K562 (cell line): ENCODE data around the gene FGF12. TPM values are rescaled to one million over a fixed set of nuclear protein-coding genes. Genes with fewer than 3 reads are reported as not detected.

Experiments used
- ATAC-seq: fragments of 200-7000 bp; cut with Tn5 transposase; 3 replicates; pipeline ENCODE4 v1.9.1; 2020; ENCODE audit warnings: moderate library complexity
- BruUV-seq: library from RNA; stranded (reverse); fragments of 400-500 nt; replicated peaks from 2 replicates; lab custom pipeline; 2021; lab: Mats Ljungman, UMichigan
- CTCF ChIA-PET: fragments of 300-600 bp; formaldehyde crosslinking; extraction: SDS; loops from one replicate; lab custom pipeline; 2021; ENCODE audit warnings: low intra/inter-chr PET ratio; lab: Yijun Ruan, JAX
- POLR2A ChIA-PET: fragments of 300-600, 350-650 bp; sonication (Branson Sonifier 250); formaldehyde crosslinking; extraction: SDS; loops from one replicate; lab custom pipeline; 2021; ENCODE audit warnings: antibody characterized with exemption, inconsistent platforms; lab: Yijun Ruan, JAX
- DNase-seq, 4 experiments: peaks; one replicate each; pipeline versions ENCODE4 v3.0.0 to v3.0.0-alpha.2; 2011 to 2018; ENCODE audit warnings: low spot score in 3 of 4, mixed read lengths in 3 of 4; ENCODE audit errors: extremely low read depth in 1 of 4
- FAIRE-seq: peaks from 2 replicates; lab custom pipeline; 2011; peaks lifted over from hg19 to GRCh38; lab: Jason Lieb, UNC
- H2AFZ ChIP-seq: 2 replicates; pipeline ENCODE4 v1.6.0; 2011; ENCODE audit warnings: low read depth, low read length, control low read depth, inconsistent platforms
- H3K27ac ChIP-seq: fragments of 200-600 bp; 3 replicates; pipeline ENCODE4 v1.8.0; 2011; ENCODE audit warnings: low read depth, mild to moderate bottlenecking, control low read depth, inconsistent platforms, low read length, moderate library complexity, mixed read lengths; ENCODE audit errors: extremely low read depth
- H3K27me3 ChIP-seq, 2 experiments: fragments of 300-600 bp in 1 of 2; 2 replicates in 1 of 2; 3 replicates in 1 of 2; pipeline versions ENCODE4 v1.6.0 to v1.8.0; 2011; ENCODE audit warnings: inconsistent platforms in 2 of 2, low read length in 2 of 2, mild to moderate bottlenecking in 1 of 2, mixed read lengths in 1 of 2, moderate library complexity in 1 of 2; ENCODE audit not compliant: control insufficient read depth in 2 of 2, insufficient read depth in 2 of 2
- H3K36me3 ChIP-seq: fragments of 300-600 bp; 3 replicates; pipeline ENCODE4 v1.8.0; 2011; ENCODE audit warnings: mild to moderate bottlenecking, low read length, inconsistent platforms; ENCODE audit not compliant: control insufficient read depth, insufficient read depth
- H3K4me1 ChIP-seq, 2 experiments: fragments of 200-600 bp in 1 of 2; replicated peaks in 1 of 2; 2 replicates in 1 of 2; 3 replicates in 1 of 2; pipeline versions ENCODE4 v1.5.1 to v1.8.0; 2011; ENCODE audit warnings: inconsistent platforms in 2 of 2, low read length in 2 of 2, mild to moderate bottlenecking in 1 of 2, mixed read lengths in 1 of 2, moderate library complexity in 1 of 2; ENCODE audit not compliant: control insufficient read depth in 2 of 2, insufficient read depth in 2 of 2
- H3K4me2 ChIP-seq: 2 replicates; pipeline ENCODE4 v1.6.1; 2011; ENCODE audit warnings: low read length, control low read depth, inconsistent platforms, mixed read lengths; ENCODE audit not compliant: insufficient read depth
- H3K4me3 ChIP-seq: fragments of 200-600 bp; sonication (generic), shearing (Covaris generic); 2 replicates; pipeline ENCODE4 v1.5.1; 2016; ENCODE audit warnings: control low read depth, inconsistent platforms
- H3K79me2 ChIP-seq: fragments of 200-600 bp; 3 replicates; pipeline ENCODE4 v1.8.0; 2011; ENCODE audit warnings: low read length, inconsistent platforms; ENCODE audit not compliant: control insufficient read depth, insufficient read depth
- H3K9ac ChIP-seq, 2 experiments: 2 replicates each; pipeline versions ENCODE4 v1.6.0 to v1.6.1; 2011; ENCODE audit warnings: low read depth in 2 of 2, low read length in 2 of 2, control low read depth in 1 of 2, inconsistent platforms in 1 of 2, mild to moderate bottlenecking in 1 of 2, mixed read lengths in 1 of 2; ENCODE audit not compliant: insufficient read depth in 1 of 2
- H3K9me1 ChIP-seq: one replicate; pipeline ENCODE4 v1.6.0; 2011; ENCODE audit warnings: inconsistent platforms, mild to moderate bottlenecking, low read length, moderate library complexity; ENCODE audit not compliant: control insufficient read depth, insufficient read depth
- H3K9me3 ChIP-seq: replicated peaks from 2 replicates; pipeline ENCODE4 v1.5.1; 2011; ENCODE audit warnings: low read depth, low read length, inconsistent platforms; ENCODE audit not compliant: control insufficient read depth, insufficient read depth
- H4K20me1 ChIP-seq: replicated peaks from 2 replicates; pipeline ENCODE4 v1.6.1; 2011; ENCODE audit warnings: low read length, inconsistent platforms, mixed read lengths; ENCODE audit not compliant: control insufficient read depth, insufficient read depth
- ARHGAP35 ChIP-seq: fragments of 450-650 bp; IDR thresholded peaks from 2 replicates; pipeline ENCODE4 v1.6.1; 2018; ENCODE audit not compliant: partially characterized antibody
- ATF2 ChIP-seq: sonication (generic); formaldehyde crosslinking; IDR thresholded peaks from 2 replicates; pipeline ENCODE4 v1.8.1; 2022; ENCODE audit warnings: missing genetic modification reagents
- CSDE1 ChIP-seq, 2 experiments: fragments of 450-650 bp; IDR thresholded peaks; 2 replicates each; pipeline ENCODE4 v1.6.1; 2016; ENCODE audit warnings: mild to moderate bottlenecking in 1 of 2
- CTCF ChIP-seq, 3 experiments: IDR thresholded peaks in 2 of 3; conservative IDR thresholded peaks in 1 of 3; 2 replicates each; pipeline ENCODE4 v1.5.1; 2011 to 2012; ENCODE audit warnings: low read length in 3 of 3, mild to moderate bottlenecking in 3 of 3, control low read depth in 2 of 3, improper control_type of control experiment in 1 of 3, inconsistent platforms in 1 of 3, low read depth in 1 of 3, mixed read lengths in 1 of 3, moderate library complexity in 1 of 3; ENCODE audit not compliant: insufficient read depth in 2 of 3
- ERF ChIP-seq: fragments of 450-650 bp; formaldehyde crosslinking; IDR thresholded peaks from 2 replicates; pipeline ENCODE4 v1.4.0; 2020; ENCODE audit warnings: mild to moderate bottlenecking, mixed read lengths
- MBD1 ChIP-seq: fragments of 250-450 bp; sonication (Bioruptor Pico); IDR thresholded peaks from 2 replicates; pipeline ENCODE4 v1.8.0; 2022; ENCODE audit warnings: inconsistent platforms
- PHF8 ChIP-seq: fragments of 200-600 bp; sonication (generic); IDR thresholded peaks from 2 replicates; pipeline ENCODE4 v1.6.1; 2012; ENCODE audit warnings: mixed run types, mild to moderate bottlenecking, inconsistent platforms, low read length, moderate library complexity, borderline replicate concordance
- ZBTB26 ChIP-seq: fragments of 450-650 bp; formaldehyde crosslinking; IDR thresholded peaks from 2 replicates; pipeline ENCODE4 v1.4.0; 2022; ENCODE audit warnings: missing genetic modification characterization
- WGBS: fragments of 100-300 bp; shearing (Covaris generic); methylation state at CpG from one replicate; pipeline ENCODE4 v1.1.6; 2016; ENCODE audit warnings: low coverage, mixed read lengths; ENCODE audit not compliant: insufficient coverage; ENCODE audit errors: missing lambda C conversion rate; 5-methylcytosine and 5-hydroxymethylcytosine counted together
- in situ Hi-C: fragments of 300-500 bp; cut with MboI; formaldehyde crosslinking; loops from 4 replicates; pipeline ENCODE4 v1.15.0; 2018; ENCODE audit warnings: inconsistent platforms, mixed read lengths
- intact Hi-C: fragments of 100-400 bp; cut with micrococcal nuclease; formaldehyde crosslinking; loops from 2 replicates; pipeline ENCODE4 v1.14.2; 2022
- polyA plus RNA-seq, 8 experiments: library from polyadenylated mRNA; depleted of rRNA in 4 of 8; stranded (reverse) in 5 of 8; unstranded in 3 of 8; fragments of >200 nt; fragmentation: Nextera tagmentation in 2 of 8; fragmentation: Illumina TruSeq in 1 of 8; extraction: Ambion mirVana in 2 of 8; extraction: Trizol in 1 of 8; gene quantifications; 2 replicates each; pipeline versions ENCODE4 v1.2.1 to v1.2.3, GENCODE V29; 2011 to 2014; ENCODE audit warnings: inconsistent platforms in 1 of 8, missing spikeins in 1 of 8
- total RNA-seq, 7 experiments: library from RNA; depleted of rRNA in 6 of 7; stranded (reverse); fragments of >200 nt in 6 of 7; fragmentation: Illumina TruSeq in 2 of 7; extraction: Trizol in 2 of 7; gene quantifications; 2 replicates each; pipeline versions ENCODE4 v1.2.1 to v1.2.3, GENCODE V29; 2011 to 2021; ENCODE audit warnings: low replicate concordance in 1 of 7

Gene FGF12
- total and polyA plus RNA-seq, 9 of the 15 experiments (the other 6 are each of a cell fraction or from before 2014, with no cell fraction given): not detected

GRCh38 chr3:192177383-192177782, 550.0 kb downstream of the FGF12 start:
- ChIA-PET POLR2A (no interaction called here), CTCF (no interaction called here)
- intact Hi-C loops (no loop called here), in situ Hi-C loops (no loop called here)
- H3K79me2 ChIP-seq: no peaks in the 10 kb centered on the region
- H3K4me2 ChIP-seq: no peak overlapping the region
- 3% methylated on average over 3 of the region's 3 CpGs for WGBS
- H4K20me1 ChIP-seq: no peaks in the 10 kb centered on the region
- DNase-seq (no peak), FAIRE-seq (no peak), ATAC-seq (no peak)
- no peak overlapping the region for H3K9ac ChIP-seq
- no TSS peak for BruUV-seq
- no peaks in the 10 kb centered on the region for H3K9me1 ChIP-seq
- TF ChIP-seq PHF8: no peak
- no peak for TF ChIP-seq ATF2 (CRISPR knock-in tag)
- TF ChIP-seq ERF (CRISPR knock-in tag): no peak
- no peak for TF ChIP-seq MBD1 (CRISPR knock-in tag)
- TF ChIP-seq CTCF (IDR thresholded peaks at IDR 0.05 in 2 of 3, conservative IDR thresholded peaks at IDR 0.05 in 1 of 3; ENCODE audit: insufficient read depth in 2 of 3, low read depth in 1 of 3, low read length in 3 of 3): no peak
- TF ChIP-seq CSDE1 (IDR thresholded peaks at IDR 0.05): no peak
- no peak for TF ChIP-seq ZBTB26 (CRISPR knock-in tag)
- TF ChIP-seq ARHGAP35: no peak
- no peaks in the 10 kb centered on the region for H3K4me1 ChIP-seq
- H3K36me3 ChIP-seq: no peaks in the 10 kb centered on the region
- H2AFZ ChIP-seq: no peak overlapping the region
- H3K27ac ChIP-seq: no peak overlapping the region
- H3K4me3 ChIP-seq: no peak overlapping the region
- no peaks in the 10 kb centered on the region for H3K9me3 ChIP-seq
- no peaks in the 10 kb centered on the region for H3K27me3 ChIP-seq
